ENCODE results near the gene GPR171.

- TF ChIP-seq CTCF (IDR thresholded peaks at IDR 0.05) (no peak), POLR2A (IDR thresholded peaks at IDR 0.05) (no peak)
These were observed 37.8 kb downstream of the GPR171 start for GRCh38 chr3:151165226-151165625.

All from esophagus squamous epithelium (tissue), 4 donors.